SK-N-SH (cell line): Measurements from ENCODE around the gene GAB1. TPM values are rescaled to one million over a fixed set of nuclear protein-coding genes. Genes with fewer than 3 reads are reported as not detected.

Experiments
- CTCF ChIA-PET: fragments of 300-600, 350-600 bp; formaldehyde crosslinking; extraction: SDS; loops from one replicate; lab custom pipeline; 2021; lab: Yijun Ruan, JAX
- POLR2A ChIA-PET: fragments of 350-600 bp; sonication (Branson Sonifier 250); formaldehyde crosslinking; extraction: SDS; loops from one replicate; lab custom pipeline; 2020; ENCODE audit warnings: antibody characterized with exemption, inconsistent platforms; lab: Yijun Ruan, JAX
- DNase-seq: peaks from one replicate; pipeline ENCODE4 v3.0.0; 2012
- H2AFZ ChIP-seq: fragments of 200-600 bp; sonication (generic); 2 replicates; pipeline ENCODE4 v1.8.1; 2016; ENCODE audit warnings: antibody characterized with exemption, mild to moderate bottlenecking, low read depth
- H3F3A ChIP-seq: fragments of 200-600 bp; sonication (generic); replicated peaks from 2 replicates; pipeline ENCODE3; 2016; ENCODE audit warnings: antibody characterized with exemption, mild to moderate bottlenecking; ENCODE audit not compliant: insufficient read depth
- H3K27ac ChIP-seq, 2 experiments: fragments of 200-500 bp in 1 of 2; fragments of 200-600 bp in 1 of 2; sonication (Bioruptor generic) in 1 of 2; sonication (generic), shearing (Covaris generic) in 1 of 2; 2 replicates each; pipeline versions ENCODE4 v1.5.1 to v1.6.1; 2014 to 2016; ENCODE audit warnings: low read depth in 2 of 2, inconsistent platforms in 1 of 2, low read length in 1 of 2, mild to moderate bottlenecking in 1 of 2, mixed read lengths in 1 of 2
- H3K27me3 ChIP-seq: fragments of 200-600 bp; sonication (generic), shearing (Covaris generic); 2 replicates; pipeline ENCODE4 v1.6.1; 2016; ENCODE audit warnings: mixed run types; ENCODE audit not compliant: insufficient read depth
- H3K36me3 ChIP-seq, 2 experiments: fragments of 200-500 bp in 1 of 2; fragments of 200-600 bp in 1 of 2; sonication (Bioruptor generic) in 1 of 2; sonication (generic) in 1 of 2; replicated peaks in 1 of 2; 2 replicates each; pipeline versions ENCODE3 to v1.5.1; 2014 to 2016; ENCODE audit warnings: low read length in 1 of 2, mild to moderate bottlenecking in 1 of 2; ENCODE audit not compliant: insufficient read depth in 2 of 2, control insufficient read depth in 1 of 2
- H3K4me1 ChIP-seq, 2 experiments: fragments of 200-500 bp in 1 of 2; fragments of 200-600 bp in 1 of 2; sonication (Bioruptor generic) in 1 of 2; sonication (generic), shearing (Covaris generic) in 1 of 2; 2 replicates each; pipeline versions ENCODE4 v1.5.1 to v1.6.1; 2014 to 2016; ENCODE audit warnings: low read depth in 1 of 2, low read length in 1 of 2, mixed run types in 1 of 2; ENCODE audit not compliant: insufficient read depth in 2 of 2, control insufficient read depth in 1 of 2
- H3K4me2 ChIP-seq: fragments of 200-600 bp; sonication (generic), shearing (Covaris generic); 2 replicates; pipeline ENCODE4 v1.6.1; 2017; ENCODE audit warnings: mixed run types
- H3K4me3 ChIP-seq, 2 experiments: fragments of 200-500 bp in 1 of 2; fragments of 200-600 bp in 1 of 2; sonication (Bioruptor generic) in 1 of 2; sonication (generic), shearing (Covaris generic) in 1 of 2; 2 replicates each; pipeline versions ENCODE4 v1.5.1 to v1.8.1; 2014 to 2016; ENCODE audit warnings: low read depth in 2 of 2, inconsistent platforms in 1 of 2, low read length in 1 of 2, mild to moderate bottlenecking in 1 of 2, mixed read lengths in 1 of 2, moderate library complexity in 1 of 2
- H3K79me2 ChIP-seq: fragments of 200-600 bp; sonication (generic); 2 replicates; pipeline ENCODE4 v1.8.1; 2017; ENCODE audit warnings: mild to moderate bottlenecking; ENCODE audit not compliant: insufficient read depth
- H3K9ac ChIP-seq: fragments of 200-600 bp; sonication (generic); 2 replicates; pipeline ENCODE4 v1.6.1; 2017; ENCODE audit warnings: mixed run types
- H3K9me2 ChIP-seq: fragments of 200-600 bp; sonication (generic); 2 replicates; pipeline ENCODE4 v1.6.1; 2017; ENCODE audit warnings: mixed run types
- H3K9me3 ChIP-seq: fragments of 200-600 bp; sonication (generic); 2 replicates; pipeline ENCODE4 v1.6.1; 2017; ENCODE audit warnings: mixed run types, mild to moderate bottlenecking, moderate library complexity
- H4K20me1 ChIP-seq: fragments of 200-600 bp; sonication (generic); 2 replicates; pipeline ENCODE4 v1.6.1; 2017; ENCODE audit warnings: mild to moderate bottlenecking, mixed run types; ENCODE audit not compliant: insufficient read depth
- CHD2 ChIP-seq: fragments of 150-350 bp; IDR thresholded peaks from 2 replicates; pipeline ENCODE4 v1.6.1; 2018; ENCODE audit warnings: low read length; ENCODE audit not compliant: partially characterized antibody
- FOXJ3 ChIP-seq: sonication (generic); formaldehyde crosslinking; IDR thresholded peaks from 2 replicates; pipeline ENCODE4 v1.5.1; 2020; ENCODE audit warnings: mild to moderate bottlenecking, missing genetic modification reagents
- FOXM1 ChIP-seq: IDR thresholded peaks from 2 replicates; pipeline ENCODE4 v1.4.0; 2012; ENCODE audit warnings: low read depth, mild to moderate bottlenecking
- GABPA ChIP-seq: IDR thresholded peaks from 2 replicates; pipeline ENCODE4 v1.4.0; 2012; ENCODE audit warnings: low read depth, mild to moderate bottlenecking
- JUND ChIP-seq: IDR thresholded peaks from 2 replicates; pipeline ENCODE4 v1.4.0; 2012
- MXI1 ChIP-seq: IDR thresholded peaks from 2 replicates; pipeline ENCODE4 v1.6.1; 2012; ENCODE audit warnings: mild to moderate bottlenecking, low read depth, low read length, improper control_type of control experiment
- NRF1 ChIP-seq: IDR thresholded peaks from 2 replicates; pipeline ENCODE4 v1.6.1; 2012; ENCODE audit warnings: low read depth, mild to moderate bottlenecking, low read length
- RAD21 ChIP-seq: IDR thresholded peaks from 2 replicates; pipeline ENCODE4 v1.6.1; 2012; ENCODE audit warnings: mild to moderate bottlenecking, low read length
- RFX5 ChIP-seq: IDR thresholded peaks from 2 replicates; pipeline ENCODE4 v1.6.1; 2012; ENCODE audit warnings: mild to moderate bottlenecking, improper control_type of control experiment, low read length
- RXRA ChIP-seq: IDR thresholded peaks from 2 replicates; pipeline ENCODE4 v1.4.0; 2012; ENCODE audit warnings: low read depth, mild to moderate bottlenecking, borderline replicate concordance
- SIN3A ChIP-seq: IDR thresholded peaks from 2 replicates; pipeline ENCODE4 v1.6.1; 2012; ENCODE audit warnings: low read depth, mild to moderate bottlenecking, low read length, moderate library complexity, borderline replicate concordance
- TAF1 ChIP-seq: IDR thresholded peaks from 2 replicates; pipeline ENCODE4 v1.6.1; 2012; ENCODE audit warnings: low read depth, mild to moderate bottlenecking, low read length, moderate library complexity, borderline replicate concordance
- YY1 ChIP-seq: IDR thresholded peaks from 2 replicates; pipeline ENCODE4 v1.4.0; 2012; ENCODE audit warnings: low read depth, mild to moderate bottlenecking
- WGBS: methylation state at CpG from one replicate; pipeline ENCODE4 v1.1.6; 2017; ENCODE audit warnings: low lambda C conversion rate; 5-methylcytosine and 5-hydroxymethylcytosine counted together
- polyA plus RNA-seq, 3 experiments: library from polyadenylated mRNA; depleted of rRNA; stranded (reverse); fragments of >200 nt; gene quantifications; 2 replicates each; pipeline ENCODE4 v1.2.3, GENCODE V29; 2012
- TF ChIP-seq, protein P1 (sequence below): IDR thresholded peaks from 2 replicates; pipeline ENCODE4; 2012
- TF ChIP-seq, protein P2 (sequence below): IDR thresholded peaks from 2 replicates; pipeline ENCODE4 v1.4.0; 2012; ENCODE audit warnings: low read depth
- TF ChIP-seq, protein P3 (sequence below): IDR thresholded peaks from 2 replicates; pipeline ENCODE4 v1.6.1; 2012; ENCODE audit warnings: mild to moderate bottlenecking, low read depth, low read length, moderate library complexity

GAB1 gene
- polyA plus RNA-seq, 1 of the 3 experiments (the other 2 are of a cell fraction), result 3.7 TPM

GRCh38 chr4:143424276-143424675 is 87.6 kb downstream of the GAB1 start (continued):
- TF ChIP-seq, protein P1, sequence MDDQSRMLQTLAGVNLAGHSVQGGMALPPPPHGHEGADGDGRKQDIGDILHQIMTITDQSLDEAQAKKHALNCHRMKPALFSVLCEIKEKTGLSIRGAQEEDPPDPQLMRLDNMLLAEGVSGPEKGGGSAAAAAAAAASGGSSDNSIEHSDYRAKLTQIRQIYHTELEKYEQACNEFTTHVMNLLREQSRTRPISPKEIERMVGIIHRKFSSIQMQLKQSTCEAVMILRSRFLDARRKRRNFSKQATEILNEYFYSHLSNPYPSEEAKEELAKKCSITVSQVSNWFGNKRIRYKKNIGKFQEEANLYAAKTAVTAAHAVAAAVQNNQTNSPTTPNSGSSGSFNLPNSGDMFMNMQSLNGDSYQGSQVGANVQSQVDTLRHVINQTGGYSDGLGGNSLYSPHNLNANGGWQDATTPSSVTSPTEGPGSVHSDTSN, result no peak
- TF ChIP-seq SIN3A (no peak), GABPA (no peak), CHD2 (no peak)

DNA sequence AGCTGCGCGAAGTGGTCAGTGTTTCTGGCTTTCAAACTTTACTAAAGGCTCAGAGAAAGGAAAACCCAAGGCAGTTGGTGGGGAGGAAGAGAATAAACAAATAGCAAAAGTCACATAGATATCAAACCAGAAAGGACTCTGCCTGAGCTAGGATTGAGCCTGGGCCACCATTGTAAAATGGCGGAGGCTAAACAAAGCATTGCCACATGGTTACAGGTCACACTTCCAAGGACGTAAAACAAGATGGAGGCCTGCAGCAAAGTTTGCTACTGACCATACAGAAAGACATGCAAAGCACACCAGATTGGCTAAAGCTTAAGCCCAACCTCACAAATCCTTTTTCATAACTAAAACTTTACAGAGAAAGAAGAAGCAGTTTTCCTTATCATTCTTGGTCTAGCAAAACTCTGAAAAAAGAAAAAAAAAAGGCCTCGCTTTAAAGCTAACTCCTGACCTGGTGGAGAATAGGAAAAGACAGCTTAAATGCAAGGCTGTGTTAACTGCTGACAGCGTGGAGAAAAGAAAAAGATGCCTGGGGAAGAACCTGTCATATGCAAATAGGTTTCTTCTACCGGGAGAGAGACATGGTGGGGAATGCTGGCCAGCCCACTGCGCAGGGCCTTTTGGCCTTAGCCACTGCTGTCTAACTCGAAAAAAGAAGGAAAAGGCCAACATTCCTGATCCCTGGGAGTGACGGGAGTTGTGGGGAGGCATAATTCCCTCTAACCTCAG is 95.0 kb downstream of the GAB1 start:
- Histone ChIP-seq H4K20me1 (no peaks in the 10 kb centered on the region), H3F3A (no peaks in the 10 kb centered on the region), H2AFZ (no peak overlapping the region), H3K9me3 (0 out of 2 replicates have a peak, but pooled peaks cover 8% of the 10 kb centered on the region), H3K27me3 (no peaks in the 10 kb centered on the region), H3K4me1 (no peaks in the 10 kb centered on the region), H3K27ac (no peak overlapping the region), H3K4me2 (no peak overlapping the region), H3K9ac (no peak overlapping the region), H3K36me3 (peaks cover 13 to 22% of the 10 kb centered on the region in 2 experiments), H3K4me3 (no peak overlapping the region), H3K79me2 (no peaks in the 10 kb centered on the region), H3K9me2 (no peaks in the 10 kb centered on the region)
- TF ChIP-seq NRF1 (no peak), RFX5 (no peak), RXRA (no peak), MXI1 (no peak), TAF1 (no peak), RAD21 (no peak), YY1 (no peak), FOXJ3 (CRISPR knock-in tag) (no peak)
- CTCF ChIA-PET, result interaction anchor here (1.1 kb wide), 1 partner anchor 9 kb away, joined by 3 read pairs; no protein-coding TSS in a partner anchor
- no peak for DNase-seq
- WGBS, result 98% methylated on average over 10 of the region's 10 CpGs
- POLR2A ChIA-PET, result no interaction called here

DNA sequence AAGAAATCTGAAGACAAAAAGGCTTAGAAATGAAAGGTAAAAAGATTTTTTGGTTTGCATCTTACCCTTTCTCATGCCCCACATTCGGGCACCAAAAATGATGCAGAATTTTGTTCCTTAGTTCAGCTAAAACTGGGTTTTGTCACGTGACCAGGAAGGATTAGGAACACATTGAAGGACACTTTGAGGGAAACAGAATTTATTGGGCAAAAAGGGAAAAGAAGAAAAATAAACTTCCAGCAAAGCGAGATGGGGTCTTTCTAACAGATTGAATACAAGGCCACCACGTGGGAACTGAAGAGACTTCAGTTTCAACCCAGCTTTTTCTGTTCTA is 95.5 kb downstream of the GAB1 start:
- Histone ChIP-seq H3K27me3 (no peaks in the 10 kb centered on the region), H3F3A (no peaks in the 10 kb centered on the region), H3K4me3 (no peak overlapping the region), H3K79me2 (no peaks in the 10 kb centered on the region), H3K27ac (no peak overlapping the region), H3K4me2 (no peak overlapping the region), H3K9ac (no peak overlapping the region), H3K9me2 (no peaks in the 10 kb centered on the region), H3K36me3 (peaks cover 15 to 22% of the 10 kb centered on the region in 2 experiments), H4K20me1 (no peaks in the 10 kb centered on the region), H2AFZ (no peak overlapping the region), H3K9me3 (0 out of 2 replicates have a peak, but pooled peaks cover 8% of the 10 kb centered on the region), H3K4me1 (no peaks in the 10 kb centered on the region)
- ChIA-PET CTCF (interaction anchor here (1.1 to 1.5 kb wide), 2 partner anchors 9 to 26 kb away, joined by 3 read pairs; no protein-coding TSS in a partner anchor), POLR2A (no interaction called here)
- no peak for DNase-seq
- TF ChIP-seq RXRA, result no peak
- TF ChIP-seq, protein P2, sequence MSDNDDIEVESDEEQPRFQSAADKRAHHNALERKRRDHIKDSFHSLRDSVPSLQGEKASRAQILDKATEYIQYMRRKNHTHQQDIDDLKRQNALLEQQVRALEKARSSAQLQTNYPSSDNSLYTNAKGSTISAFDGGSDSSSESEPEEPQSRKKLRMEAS, result no peak
- TF ChIP-seq, protein P3, sequence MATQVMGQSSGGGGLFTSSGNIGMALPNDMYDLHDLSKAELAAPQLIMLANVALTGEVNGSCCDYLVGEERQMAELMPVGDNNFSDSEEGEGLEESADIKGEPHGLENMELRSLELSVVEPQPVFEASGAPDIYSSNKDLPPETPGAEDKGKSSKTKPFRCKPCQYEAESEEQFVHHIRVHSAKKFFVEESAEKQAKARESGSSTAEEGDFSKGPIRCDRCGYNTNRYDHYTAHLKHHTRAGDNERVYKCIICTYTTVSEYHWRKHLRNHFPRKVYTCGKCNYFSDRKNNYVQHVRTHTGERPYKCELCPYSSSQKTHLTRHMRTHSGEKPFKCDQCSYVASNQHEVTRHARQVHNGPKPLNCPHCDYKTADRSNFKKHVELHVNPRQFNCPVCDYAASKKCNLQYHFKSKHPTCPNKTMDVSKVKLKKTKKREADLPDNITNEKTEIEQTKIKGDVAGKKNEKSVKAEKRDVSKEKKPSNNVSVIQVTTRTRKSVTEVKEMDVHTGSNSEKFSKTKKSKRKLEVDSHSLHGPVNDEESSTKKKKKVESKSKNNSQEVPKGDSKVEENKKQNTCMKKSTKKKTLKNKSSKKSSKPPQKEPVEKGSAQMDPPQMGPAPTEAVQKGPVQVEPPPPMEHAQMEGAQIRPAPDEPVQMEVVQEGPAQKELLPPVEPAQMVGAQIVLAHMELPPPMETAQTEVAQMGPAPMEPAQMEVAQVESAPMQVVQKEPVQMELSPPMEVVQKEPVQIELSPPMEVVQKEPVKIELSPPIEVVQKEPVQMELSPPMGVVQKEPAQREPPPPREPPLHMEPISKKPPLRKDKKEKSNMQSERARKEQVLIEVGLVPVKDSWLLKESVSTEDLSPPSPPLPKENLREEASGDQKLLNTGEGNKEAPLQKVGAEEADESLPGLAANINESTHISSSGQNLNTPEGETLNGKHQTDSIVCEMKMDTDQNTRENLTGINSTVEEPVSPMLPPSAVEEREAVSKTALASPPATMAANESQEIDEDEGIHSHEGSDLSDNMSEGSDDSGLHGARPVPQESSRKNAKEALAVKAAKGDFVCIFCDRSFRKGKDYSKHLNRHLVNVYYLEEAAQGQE, result no peak
- no peak for TF ChIP-seq JUND
- TF ChIP-seq FOXM1, result no peak
- 77% methylated on average over 4 of the region's 4 CpGs for WGBS
